Measurements from ENCODE around the gene PLAAT3.
"Not testable (repeated sequence)": the region's sequence is repeated elsewhere in the genome, so short reads cannot be mapped to it uniquely, and the experiment has no call there.

Gene PLAAT3

DNA sequence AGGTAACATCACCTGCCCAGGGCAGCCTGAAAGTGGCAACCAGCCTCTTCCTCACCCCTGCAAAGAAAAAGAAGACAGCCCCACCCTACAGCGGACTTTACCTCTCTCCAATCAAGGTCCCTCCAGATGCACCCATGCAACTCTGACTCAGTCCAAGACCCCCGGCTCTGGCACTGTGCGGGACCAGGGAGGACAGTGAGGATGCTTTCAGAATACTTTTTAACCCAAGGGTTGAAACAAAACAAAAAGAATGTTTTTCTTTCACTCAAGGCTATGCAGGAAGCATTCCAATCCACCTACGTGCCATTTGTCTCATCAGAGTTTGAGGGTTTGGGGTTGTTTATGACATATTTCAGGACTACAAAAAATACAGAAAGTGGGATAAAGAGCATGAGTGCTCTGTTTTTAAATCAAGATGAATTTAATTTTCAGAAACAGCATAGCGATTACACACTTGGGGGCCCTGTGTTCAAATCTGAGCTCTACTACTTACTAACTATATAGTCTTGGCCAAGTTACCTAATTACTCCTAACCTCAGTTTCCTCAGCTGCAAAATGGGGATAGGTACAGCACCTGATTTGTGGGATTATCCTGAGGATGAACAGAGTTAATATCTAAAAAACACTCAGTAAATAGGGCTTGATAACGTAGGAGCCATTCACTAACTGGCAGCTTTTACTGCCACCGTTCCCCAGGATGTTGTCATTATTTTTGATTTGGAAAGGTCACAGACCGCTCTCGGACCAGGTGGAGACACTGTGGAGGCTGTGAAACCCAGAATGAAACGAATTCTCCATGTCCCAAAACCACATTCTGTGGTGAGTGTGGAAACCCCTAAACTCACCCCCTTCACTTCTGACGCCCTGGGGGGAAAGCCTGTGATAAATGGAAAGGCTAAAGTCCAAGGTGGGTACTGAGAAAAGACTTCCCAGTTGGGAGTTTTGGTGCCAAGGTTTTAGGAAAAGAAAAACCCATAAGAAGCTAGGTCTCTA is 5.6 kb downstream of the PLAAT3 start:
- no peak for DNase-seq

DNA sequence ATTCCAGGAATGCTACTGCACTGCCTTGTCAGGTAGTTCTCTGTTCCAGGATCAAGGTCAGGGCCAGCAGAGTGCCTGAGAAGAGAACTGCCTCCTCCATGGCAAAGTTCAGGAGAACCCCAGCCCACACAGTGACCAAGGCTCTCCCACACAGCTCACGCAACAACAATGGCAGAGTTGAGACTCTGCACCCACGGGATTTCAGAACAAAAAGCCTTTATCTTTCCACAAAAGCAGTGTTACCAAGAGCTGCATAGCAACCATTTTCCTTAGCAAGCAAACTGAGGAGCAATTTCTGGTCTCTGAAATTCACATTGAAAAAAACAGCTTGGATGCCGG is 11.1 kb downstream of the PLAAT3 start:
- DNase-seq: no peak

DNA sequence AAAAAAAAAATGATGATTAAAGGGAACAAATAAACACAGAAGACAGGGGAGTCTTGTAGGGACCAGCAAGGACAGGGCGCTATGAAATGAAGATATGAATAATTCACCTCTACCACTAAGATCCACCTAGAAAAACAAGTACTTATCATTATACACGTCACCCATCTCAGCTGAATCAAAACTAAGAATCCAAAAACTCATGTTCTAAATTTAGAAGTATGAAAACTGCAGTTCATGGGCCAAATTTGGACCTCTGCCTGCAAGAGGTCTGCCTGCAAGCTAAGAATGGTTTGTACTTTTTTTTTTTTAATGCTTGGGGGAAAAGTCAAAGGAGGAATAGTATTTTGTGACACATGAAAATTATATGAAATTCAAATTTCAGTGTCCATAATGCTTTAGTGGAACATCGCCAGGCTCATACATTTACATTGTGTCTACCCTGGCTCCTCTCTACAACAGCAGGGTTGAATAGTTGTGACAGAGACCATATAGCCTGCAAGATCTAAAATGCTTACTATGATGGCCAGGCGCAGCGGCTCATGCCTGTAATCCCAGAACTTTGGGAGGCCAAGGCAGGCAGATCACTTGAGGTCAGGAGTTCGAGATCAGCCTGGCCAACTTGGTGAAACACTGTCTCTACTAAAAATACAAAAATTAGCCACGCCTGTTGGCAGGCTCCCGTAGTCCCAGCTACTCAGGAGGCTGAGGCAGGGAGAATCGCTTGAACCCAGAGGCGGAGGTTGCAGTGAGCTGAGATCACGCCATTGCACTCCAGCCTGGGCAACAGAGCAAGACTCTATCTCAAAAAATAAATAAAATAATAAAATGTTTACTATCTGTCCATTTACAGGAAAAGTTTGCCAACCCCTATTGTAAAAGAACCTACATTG is 11.7 kb downstream of the PLAAT3 start:
- DNase-seq: not testable (repeated sequence)

DNA sequence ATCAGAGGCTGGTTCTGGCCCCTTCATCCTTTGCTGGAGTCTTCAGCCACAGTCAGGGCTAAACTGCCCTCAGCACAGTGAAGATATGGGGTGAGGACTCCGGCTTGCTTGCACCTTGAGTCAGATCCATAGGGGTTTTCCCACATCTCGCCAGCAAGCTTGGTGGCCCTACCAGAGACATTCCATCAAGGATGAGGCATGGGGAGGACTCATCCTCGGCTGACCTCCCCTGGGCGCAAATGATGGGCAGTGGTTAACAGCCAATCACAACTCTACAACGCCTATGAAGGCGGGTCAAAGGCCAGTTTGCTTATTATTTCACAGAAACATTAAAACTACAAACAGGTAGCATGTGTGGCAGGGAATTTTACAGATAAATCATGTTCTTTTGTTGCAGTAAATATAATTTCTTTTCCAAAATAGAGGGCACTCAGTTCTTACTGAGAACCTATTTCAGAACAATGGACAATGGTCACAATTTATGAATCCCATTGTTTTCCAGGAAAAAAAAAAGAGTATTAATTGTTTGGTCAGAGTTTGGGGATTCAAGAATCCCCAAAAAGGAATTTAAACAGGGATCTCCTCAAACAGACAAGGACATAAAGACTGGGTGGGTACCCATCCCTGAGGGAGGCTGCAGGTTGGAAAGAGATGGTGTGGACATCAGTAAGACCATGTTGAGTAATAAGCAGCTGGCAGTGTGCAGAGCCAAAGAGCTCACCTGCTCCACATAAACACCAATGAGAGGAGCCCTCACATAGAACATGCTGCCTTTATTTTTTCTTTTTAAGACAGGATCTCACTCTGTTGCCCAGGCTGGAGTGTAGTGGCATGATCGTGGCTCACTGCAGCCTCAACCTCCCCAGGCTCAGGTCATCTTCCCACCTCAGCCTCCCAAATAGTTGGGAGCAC is 14.8 kb downstream of the PLAAT3 start:
- DNase-seq: peak; percentile 18 to 19

DNA sequence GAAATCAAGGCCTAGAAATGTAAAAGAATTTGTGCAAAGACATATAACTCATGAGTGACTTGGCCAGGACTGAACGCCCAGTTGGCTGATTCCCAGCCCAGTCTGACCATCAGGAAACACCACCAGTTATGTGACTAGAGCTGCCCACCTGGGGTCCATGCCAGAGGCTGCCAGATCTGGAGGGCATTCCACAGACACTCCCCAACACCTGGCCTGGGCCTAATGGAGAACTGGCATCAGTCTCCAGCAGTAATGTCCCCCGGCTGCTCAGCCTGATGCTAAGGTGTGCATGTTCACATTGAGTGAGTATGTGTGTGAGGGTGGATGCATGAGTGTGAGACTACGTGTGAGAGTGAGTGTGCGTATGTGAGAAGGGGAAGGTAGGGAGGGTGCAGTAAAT is 15.7 kb downstream of the PLAAT3 start:
- DNase-seq: no peak

DNA sequence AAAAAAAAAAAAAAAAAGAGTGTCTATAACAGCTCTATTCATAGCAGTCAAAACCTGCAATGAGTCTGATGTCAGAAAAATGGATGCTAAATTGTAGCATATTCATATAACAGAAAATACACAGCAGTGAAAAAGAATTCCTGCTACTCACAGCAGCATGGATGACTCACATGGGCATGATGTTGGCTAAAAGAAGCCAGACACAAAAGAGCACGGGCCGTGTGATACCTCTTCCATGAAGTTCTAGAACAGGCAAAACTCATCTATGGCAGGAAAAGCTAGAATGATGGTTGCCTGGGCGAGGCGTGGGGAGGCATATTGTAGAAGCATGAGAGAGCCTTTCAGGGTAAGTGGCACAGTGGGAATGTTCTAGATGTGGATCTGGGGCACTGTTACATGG is 18.9 kb downstream of the PLAAT3 start:
- DNase-seq: no peak

DNA sequence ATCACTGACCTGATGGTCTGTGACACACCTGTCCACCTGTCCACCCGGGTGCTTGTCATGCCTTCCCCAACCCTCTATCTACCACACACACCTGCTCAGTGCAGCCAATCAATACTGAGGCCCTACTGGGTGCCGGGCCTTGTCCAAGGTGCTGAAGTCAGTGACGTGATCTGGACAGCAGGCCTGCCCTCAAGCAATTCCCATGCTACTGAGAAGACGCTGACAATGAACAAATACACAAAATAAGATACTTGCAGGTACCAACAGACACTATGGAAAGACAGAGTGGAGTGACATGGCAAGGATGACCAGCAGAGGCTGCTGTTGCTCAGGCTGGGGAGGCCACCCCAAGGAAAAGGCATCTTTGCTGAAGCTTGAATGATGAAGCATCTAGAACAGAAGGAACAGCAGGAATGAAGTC is 21.2 kb downstream of the PLAAT3 start:
- peak in 1 of 2 experiments; percentile 21 for DNase-seq

DNA sequence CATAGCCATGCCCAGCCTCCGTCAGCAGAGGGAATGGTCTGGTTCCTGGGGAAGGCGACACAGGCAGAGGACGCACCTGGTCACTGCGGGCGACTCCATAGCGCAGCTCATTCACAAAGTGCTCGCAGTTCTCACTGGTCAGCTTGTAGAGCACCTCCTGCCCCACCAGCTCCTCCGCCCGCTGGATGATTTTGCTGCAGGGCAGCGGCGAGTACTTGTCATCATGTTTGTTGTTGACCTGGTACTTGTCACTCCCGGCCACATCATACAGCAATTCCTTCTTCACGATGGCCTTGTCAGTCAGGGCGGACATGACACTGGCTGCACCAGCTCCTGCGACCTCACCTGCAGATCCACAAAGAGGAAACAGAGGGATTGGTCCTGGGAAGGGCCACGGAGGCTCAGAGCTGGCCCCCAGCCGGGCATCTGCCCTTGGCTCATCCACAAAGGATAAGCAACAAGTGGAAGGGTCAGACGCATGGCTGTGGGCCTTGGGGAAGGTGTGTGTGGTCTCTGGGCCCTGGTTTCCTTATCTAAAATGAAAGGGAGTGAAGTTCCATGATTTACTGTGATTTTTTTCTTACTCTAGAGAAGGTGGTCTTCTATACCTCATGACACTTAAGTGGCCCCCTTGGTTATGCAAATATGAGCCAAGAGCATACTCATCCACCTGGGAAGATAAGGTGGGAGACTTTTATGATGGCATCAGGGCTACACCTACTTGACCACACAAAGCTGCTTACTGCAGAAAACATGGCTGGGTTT is 24.0 kb downstream of the PLAAT3 start:
- DNase-seq: no peak

DNA sequence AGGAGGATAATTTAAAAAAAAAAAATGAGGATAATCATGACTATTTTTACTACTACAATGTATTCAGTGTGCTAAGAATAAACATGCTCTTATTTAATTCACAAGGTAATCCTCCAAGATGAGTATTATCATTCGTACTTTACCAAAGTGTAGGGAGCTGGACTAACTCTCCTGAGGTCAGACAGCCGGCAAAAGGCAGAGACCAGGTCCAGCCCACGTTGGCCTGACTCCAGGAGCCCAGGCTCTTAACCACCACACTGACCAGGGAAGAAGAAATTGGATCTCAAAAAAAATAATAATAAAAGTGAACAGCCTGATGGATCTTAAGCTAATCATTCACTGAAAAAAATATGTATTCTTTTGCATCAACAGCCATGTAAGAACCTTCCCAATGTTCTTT is 25.2 kb downstream of the PLAAT3 start:
- no peak for DNase-seq

DNA sequence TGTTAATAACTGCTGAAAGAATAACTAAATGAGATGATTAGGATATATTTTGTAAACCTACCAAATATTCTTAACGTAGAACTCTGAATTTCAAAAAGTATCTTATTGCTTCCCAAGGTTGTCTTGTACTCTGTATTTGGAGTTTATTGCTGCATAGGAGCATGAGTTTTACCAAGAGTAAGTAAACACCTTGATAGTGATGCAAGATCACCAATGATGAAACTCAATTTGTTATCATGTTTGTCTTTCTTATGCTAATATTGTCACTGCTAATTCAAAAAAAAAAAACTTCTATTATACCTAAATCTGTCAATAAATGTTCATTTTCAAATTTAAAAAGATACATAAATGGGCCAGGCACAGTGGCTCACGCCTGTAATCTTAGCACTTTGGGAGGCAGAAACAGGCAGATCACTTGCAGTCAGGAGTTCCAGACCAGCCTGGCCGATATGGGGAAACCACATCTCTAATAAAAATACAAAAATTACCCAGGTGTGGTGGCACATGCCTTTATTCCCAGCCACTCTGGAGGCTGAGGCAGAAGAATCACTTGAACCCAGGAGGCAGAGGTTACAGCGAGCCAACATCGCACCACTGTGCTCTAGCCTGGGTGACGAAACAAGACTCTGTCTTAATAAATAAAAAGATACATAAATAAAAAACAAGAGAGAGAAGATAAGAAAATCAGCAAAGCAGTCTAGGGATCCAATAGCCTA is 27.6 kb downstream of the PLAAT3 start:
- no peak for DNase-seq

DNA sequence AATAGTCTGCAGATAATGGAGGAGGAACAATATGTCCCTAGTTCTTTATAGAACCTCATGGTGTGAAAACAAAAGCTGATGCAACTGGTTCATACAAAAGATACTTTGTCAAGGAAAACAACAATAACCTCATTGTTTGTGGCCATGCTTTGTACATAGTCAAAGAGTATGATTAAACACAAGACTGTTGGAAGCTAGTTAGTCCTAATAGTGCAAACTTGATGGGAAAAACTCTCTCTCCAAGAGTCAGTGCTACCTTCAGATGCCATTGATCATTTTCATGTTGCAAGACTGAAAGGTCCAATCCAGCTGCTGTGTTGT is 30.9 kb downstream of the PLAAT3 start:
- no peak for DNase-seq

DNA sequence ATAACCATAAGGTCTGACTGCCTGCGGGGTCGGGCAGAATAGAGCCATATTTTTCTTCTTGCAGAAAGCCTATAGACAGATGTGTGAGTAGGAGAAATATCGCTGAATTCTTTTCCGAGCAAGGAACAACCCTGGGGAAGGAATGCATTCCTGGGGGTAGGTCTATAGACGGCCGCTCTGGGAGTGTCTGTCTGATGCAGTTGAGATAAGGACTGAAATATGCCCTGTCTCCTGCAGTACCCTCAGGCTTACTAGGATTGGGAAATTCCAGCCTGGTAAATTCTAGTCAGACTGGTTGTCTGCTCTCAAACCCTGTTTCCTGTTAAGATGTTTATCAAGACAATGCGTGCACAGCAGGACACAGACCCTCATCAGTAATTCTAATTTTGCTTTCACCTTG is 33.0 kb downstream of the PLAAT3 start:
- not testable (repeated sequence) for DNase-seq

DNA sequence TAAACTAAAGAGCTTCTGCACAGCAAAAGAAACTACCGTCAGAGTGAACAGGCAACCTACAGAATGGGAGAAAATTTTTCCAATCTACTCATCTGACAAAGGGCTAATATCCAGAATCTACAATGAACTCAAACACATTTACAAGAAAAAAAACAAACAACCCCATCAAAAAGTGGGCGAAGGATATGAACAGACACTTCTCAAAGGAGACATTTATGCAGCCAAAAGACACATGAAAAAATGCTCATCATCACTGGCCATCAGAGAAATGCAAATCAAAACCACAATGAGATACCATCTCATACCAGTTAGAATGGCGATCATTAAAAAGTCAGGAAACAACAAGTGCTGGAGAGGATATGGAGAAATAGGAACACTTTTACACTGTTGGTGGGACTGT is 35.4 kb downstream of the PLAAT3 start:
- DNase-seq: not testable (repeated sequence)

DNA sequence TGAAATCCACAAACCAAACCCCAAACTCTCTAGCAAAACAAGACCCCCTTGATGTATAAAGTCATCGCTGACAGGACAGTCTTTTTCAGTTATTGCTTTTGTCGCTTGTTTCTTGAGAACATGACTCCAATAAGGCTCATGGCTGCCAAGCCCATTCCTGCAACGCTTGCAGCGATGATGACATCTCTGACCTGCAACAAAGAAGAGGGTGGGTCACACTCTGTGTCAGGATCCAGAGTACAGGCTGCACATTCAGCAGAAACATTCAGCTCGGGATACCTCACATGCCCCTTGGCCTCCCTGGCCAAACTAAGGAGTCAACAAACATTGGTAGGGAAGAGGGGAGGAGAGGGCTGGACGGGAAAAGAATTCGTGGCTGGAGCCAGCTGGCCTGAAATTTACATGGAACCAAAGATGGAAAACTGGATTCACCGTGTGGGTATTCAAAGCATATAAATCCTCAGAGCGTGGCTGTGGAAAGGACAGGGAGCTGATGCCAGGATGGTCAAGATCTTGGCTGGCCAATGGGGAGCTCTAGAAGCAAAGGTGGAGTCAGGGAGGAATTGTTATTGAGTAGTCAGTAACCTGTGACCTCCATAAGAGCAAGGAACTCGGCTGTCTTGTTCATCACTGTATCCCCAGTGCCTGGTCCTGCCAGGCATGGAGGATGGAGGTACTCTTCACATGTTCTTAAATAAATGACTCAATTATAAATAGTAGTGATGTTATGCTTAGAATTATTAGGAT is 39.2 kb downstream of the PLAAT3 start:
- no peak for DNase-seq

DNA sequence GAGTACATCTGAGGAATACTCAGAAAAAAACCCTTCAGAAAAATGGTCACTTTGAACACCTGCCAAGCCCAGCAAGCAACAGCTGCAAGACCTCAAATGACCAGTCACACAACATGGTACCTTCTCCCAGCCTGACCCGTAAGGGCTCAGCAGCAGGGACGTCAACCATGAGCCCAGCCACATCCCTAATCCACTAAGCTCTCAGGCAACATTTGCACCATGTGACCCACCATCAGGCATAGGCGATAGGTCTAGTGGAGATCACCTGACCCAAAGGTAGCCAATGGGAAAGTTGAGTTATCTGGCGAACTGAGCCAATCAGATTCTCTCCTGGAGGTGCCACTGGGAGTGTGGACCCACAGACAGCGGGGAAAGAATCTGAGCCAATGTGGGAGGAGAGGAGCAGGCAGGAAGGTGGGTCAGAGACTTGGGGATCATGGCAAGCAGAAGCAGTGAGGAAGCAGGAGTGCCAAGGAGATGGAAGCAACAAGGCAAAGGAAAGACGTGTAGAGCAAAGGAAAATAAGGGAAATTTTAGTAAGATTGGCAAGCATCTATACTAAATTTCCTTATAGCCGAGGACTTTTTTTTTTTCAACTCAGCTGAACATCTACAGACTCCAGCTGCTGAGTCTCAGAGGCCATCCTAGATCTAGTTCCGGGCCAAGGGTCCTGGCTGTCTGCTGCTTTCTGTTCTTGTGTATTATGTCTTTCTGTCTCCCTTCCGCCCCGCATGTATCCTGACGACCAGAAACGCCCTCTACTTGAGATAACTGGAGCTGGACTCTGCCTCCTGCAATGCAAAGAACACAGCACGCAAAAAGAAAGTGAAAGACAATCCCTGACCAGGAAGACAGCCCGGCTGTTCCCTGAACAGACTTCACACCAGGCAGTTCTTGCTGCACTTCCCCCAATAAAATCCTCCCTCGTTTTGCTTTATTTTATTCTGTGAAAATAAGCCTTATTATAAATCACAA is 40.1 kb downstream of the PLAAT3 start:
- DNase-seq: no peak

DNA sequence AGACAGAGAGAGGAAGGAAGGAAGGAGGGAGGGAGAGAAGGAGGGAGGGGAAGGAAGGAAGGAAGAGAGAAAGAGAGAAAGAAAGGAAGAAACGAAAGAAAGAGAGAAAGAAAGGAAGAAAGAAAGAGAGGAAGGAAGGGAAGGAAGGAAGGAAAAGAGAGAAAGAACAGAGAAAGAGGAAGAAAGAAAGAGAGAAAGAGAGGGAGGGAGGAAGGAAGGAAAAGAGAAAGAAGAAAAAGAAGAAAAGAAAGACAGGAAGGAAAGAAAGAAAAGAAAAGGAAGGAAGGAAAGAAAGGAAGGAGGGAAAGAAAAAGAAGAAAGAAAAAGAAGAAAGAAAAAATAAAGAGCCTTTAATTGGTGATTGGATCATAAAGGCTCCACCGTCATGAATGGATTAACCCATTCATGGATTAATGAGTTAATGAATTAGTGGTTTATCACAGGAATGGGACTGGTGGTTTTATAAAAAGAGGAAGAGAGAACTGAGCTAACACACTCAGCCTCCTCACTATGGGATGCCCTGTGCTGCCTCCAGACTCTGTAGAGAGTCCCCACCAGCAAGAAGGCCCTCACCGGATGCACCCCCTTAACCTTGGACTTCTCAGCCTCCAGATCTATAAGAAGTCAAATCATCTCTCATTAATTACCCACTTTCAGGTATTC is 42.1 kb downstream of the PLAAT3 start:
- no peak for DNase-seq

DNA sequence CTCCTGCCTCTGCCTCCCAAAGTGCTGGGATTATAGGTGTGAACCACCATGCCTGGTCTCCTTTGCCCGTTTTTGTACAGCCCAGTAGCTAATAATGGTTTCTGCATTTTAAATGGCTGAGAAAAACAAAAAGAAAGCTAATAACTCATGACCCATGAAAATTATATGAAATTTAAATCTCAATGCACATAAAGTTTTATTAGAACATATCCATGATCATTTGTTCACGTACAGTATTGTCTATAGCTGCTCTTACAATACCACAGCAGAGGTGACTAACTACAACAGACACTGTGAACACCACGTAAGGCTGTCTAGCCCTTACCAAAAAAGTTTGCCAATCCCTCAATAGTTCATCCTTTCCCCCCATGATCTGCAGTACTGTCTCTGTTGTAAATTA is 44.7 kb downstream of the PLAAT3 start:
- no peak for DNase-seq

DNA sequence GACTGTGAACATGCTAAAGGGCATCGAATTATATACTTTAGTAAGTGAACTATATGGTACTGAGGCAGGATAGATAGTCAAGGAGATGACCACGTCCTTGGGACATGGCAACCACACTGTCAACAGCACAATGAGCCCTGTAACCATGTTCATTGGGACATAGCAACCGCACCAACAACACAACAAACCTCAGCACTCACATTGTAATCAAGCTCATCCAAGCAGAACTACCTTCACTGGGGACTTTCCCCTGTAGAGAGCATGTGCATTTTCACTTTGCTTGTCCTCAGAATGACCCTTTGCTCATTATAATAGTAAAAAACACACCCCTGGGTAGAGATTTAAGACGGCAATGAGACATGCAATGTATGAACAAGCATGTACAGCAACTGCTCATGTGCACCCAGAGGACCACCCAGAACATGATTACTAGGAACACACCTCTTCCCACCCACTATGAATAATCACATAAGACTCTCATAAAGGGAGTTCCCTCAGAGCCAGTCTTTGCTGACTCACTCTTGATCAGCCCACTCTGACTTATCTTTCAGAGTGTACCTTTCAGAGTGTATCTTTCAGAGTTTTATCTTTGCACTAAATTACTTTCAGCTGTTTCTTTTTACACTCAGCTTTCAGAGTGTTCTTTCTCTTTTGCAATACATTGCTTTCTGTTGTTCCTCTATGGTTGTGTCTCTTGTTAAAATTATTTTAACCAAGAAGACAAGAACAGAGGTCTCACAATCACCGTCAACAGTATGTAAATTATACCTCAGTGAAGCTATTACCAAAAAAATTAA is 47.0 kb downstream of the PLAAT3 start:
- DNase-seq: peak; percentile 63 to 85
